Anterior cingulate cortex (tissue), 58 donors: ENCODE data around the gene STPG1.
A peak's percentile ranks its signal among the peaks of the same experiment; 100 is the strongest.

Experiments used
- DNase-seq, 58 donors: peaks; one replicate each; lab custom pipeline; 2025; lab: John Stamatoyannopoulos, UW

STPG1 gene

GRCh38 chr1:24347159-24347934, 66.2 kb downstream of the STPG1 start:
- DNase-seq = no peak

- no peak for DNase-seq
Observed at GRCh38 chr1:24345334-24345733, 68.2 kb downstream of the STPG1 start.

DNA sequence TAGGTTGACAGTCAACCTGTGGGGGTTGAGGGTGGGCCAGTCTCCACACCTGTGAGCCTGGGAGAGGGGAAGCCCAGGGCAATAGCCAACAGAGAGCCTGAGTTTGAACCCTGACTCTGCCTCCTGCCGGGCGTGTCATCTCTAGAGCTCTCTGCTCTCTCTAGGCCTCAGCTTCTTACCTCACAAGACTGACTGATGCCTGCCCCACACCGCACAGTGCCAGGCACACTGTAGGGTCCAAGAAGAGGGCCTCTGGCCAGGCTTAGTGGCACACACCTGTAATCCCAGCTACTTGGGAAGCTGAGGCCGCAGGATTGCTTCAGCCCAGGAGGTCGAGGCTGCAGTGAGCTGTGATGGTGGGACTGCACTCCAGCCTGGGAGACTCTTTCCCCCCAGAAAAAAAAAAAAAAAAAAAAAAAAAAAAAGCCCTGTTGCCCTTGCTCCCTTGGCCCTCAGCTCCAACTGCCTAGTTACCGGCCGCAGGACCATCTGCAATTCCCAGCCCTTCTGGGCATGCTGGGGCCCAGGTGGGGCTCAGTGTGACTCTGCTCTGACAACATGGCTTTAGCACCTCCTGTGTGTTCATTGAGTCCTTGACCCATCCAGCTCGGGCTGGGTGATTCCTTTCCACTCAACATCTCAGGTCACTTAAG, 69.4 kb downstream of the STPG1 start:
- DNase-seq = no peak

DNA sequence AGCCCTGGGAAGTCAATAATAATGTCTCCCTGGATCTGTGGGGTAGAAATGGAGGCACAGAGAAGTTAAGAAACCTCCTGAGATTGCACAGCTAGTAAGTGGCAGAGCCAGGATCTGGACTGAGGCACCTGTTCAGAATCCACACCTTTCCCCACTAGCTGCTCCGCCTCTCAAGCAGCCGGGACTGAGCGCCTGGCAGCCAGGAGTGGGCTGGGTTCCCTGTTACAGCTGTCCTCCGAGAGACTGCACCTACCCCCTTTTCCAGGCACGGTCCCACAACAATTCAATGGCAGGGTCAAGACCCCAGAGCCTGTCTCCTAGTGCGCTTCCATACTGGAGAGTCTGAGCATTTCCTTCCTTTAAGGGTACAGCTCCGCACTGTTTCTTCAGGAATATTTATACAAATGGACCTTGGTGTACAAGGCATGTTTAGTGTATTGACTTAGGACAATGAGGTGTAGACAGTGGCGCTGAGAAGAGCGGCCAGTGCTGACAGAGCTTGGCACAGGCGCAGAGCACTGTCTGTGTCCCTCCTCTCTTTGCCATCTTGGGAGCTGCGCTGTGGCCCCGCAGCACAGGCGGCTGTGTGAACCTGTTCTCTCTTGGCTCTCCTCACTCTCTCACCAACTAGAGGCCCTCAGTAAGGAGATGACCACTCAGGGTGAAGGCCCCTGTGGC, 70.0 kb downstream of the STPG1 start:
- no peak for DNase-seq

GRCh38 chr1:24341260-24341659, 72.3 kb downstream of the STPG1 start:
- no peak for DNase-seq

GRCh38 chr1:24340770-24341169, 72.8 kb downstream of the STPG1 start:
- DNase-seq = no peak

GRCh38 chr1:24339996-24340395, 73.6 kb downstream of the STPG1 start:
- DNase-seq = no peak

DNA sequence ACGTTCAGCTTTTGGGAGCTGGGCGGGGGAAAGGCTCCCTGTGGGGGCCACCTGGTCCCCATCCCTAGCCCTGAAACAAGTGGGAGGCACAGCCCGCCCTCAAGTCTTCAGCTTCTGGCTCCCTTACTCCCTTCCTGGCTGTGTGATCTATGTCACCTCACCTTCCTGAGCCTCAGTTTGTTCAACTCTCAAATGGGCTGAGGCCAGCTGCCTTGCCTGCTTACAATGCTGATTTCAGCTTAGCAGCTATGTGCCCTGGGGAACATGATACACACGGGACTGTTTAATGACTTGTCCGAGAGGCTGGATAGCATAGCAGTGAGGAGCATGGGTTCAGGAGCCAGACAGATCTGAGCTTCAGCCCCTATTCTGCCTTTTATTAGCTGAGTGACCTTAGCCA, 75.1 kb downstream of the STPG1 start:
- no peak for DNase-seq

DNA sequence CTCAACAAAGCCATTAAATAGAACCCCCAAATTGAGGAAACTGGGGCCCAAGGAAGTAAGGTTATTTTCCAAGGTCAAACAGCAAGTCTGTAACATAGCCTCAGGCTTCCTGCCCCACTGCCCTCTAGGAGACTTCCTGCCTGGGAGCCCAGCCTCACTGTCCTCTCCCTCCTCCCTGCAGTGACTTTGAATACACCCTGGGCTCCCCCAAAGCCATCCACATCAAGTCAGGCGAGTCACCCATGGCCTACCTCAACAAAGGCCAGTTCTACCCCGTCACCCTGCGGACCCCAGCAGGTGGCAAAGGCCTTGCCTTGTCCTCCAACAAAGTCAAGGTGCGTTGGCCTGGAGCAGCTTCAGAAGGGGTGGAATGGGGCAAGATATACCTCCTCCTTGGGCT, 76.1 kb downstream of the STPG1 start:
- DNase-seq = no peak

GRCh38 chr1:24336075-24336474, 77.5 kb downstream of the STPG1 start:
- no peak for DNase-seq

- DNase-seq = no peak
Observed at GRCh38 chr1:24331961-24332673, 81.5 kb downstream of the STPG1 start.

DNA sequence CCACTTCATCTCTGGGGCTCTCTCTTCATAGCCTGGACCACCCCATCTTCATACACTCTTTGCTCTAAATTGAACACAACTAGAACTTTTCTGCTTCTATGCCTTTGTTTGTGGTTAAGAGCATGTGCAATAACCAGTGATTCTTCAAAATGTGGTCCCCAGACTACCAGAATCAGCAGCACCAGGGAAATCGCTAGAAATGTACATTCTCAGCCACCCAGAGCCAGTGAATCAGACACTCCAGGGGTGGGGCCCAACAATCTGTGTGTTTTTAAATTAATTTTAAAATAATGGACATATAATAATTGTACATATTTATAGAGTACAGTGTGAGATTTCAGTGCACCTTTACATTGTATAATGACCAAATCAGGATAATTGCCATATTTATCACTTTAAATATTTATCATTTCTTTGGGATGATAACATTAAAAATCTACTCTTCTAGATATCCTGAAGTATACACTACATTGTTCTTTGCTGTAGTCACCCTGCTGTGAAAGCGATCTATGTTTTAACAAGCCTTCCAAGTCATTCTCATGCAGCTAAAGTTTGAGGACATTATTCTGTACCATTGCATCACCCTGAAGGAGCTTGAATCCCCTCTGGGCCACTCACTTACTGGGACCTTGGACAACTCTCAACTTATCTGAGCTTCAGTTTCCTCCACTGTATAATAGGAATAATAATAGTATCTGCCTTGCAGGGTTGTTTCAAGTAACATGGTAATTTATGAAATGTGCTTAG, 83.6 kb downstream of the STPG1 start:
- no peak for DNase-seq

DNA sequence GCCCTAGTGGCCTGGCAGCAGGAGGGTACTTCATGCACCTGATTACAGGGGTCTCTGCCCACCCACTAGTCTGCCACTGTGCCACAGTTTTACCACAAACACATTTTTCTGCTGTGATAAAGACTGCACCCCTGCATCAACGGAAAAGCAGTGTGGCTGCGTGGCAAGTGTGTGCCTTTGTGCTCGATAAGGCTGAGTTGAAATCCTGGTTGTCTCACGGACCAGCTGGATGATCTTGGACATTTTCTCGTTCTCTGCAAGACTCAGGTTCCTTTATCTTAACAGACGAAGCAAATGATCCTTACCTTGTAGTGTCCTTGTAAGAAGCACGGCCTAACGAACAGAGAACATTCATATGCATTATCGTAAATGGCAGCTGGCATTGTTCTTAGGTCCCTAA, 84.3 kb downstream of the STPG1 start:
- no peak for DNase-seq

- DNase-seq = no peak
Observed at GRCh38 chr1:24327891-24328290, 85.7 kb downstream of the STPG1 start.

- no peak for DNase-seq
Observed at GRCh38 chr1:24327486-24327885, 86.1 kb downstream of the STPG1 start.

DNA sequence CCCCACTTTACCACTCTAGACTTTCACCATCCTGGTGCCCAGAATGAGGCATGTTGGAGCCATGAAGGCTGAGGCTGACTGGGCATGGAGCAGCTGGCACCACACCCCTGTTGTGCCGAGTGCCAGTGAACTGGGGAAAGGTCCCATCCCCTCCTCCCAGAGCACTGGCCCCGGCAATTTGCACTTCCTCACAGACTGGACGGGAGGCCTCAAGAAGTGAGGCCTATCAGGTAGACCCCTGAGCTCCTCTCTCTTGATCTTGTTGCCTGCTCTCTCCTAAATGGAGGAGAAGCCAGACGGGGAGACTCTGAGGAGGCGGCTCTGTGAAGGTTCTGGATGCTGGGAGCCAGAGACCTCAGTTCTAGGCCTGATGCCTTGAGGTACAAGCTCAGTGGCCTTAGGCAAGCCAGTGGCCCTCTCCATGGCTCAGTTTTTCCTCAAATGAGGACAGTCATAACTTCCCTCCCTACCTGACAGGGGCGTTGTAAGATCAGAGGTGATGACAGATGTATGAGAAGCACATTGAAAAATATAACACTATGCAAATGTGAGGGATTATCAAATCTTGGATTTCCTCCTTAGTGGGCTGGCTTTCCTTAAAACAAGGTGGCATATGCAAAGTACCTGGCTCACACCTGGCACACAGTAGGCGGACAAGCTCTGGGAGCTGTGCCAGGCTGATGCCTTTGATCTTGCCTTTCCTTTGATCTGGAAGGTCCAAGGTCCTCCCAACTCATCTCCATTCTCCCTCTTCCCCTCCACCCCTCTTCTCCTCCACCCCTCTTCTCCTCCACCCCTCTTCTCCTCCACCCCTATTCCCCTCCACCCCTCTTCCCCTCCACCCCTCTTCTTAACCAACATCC, 87.8 kb downstream of the STPG1 start:
- no peak for DNase-seq

GRCh38 chr1:24324903-24325302, 88.7 kb downstream of the STPG1 start:
- DNase-seq = no peak

DNA sequence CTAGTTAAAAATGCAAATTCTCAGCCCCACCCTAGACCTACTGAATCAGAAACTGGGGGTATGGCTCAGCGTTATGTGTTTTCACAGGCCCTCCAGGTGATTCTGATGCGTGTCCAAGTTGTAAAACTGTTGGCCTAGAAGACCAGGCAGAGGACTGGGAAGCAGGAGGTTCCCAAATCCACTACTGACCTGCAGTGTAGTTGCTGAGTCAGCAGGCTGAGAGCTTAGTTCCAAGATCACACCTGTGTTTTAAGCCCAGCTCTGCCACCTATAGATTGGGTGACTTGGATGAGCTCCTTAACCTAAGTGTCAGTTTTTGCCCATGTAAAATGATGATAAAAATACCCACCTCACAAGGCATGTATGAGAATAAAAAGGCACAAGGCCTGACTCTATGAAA, 90.3 kb downstream of the STPG1 start:
- no peak for DNase-seq

DNA sequence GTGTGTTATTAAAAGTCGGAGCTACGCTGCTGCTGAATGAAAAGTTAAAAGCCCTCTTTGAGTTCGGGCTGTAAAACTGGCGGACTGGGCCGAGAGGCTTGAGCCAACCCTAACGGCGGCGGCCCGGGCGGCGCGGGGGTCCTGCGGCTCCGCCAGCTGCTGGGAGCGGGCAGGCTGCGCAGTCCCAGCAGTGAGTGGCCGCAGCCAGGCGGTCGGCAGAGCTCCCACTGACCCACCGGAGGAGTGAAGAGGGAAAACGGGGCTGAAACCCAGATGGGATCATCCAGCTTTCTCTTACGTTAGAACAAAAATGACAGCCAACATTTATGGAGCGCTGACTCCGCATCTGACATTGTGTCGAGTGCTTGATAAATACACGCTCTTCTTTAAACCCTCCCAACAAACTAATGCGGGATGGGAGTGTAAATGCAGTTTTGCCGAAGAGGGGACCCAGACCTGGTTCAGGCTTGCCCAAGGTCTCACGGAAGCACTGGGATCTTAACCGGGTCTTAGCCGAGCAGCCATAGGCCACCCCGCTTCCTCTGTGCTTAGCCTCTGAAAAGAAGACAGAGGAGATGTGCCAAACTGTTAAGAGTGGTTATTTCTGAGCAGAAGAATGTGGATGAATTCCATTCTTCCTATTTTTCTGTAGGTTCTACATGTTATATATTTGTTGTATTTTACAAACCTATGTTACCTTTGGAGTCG, 91.0 kb downstream of the STPG1 start:
- DNase-seq = peak in 5 of 58 donors; percentile 5 to 31 (median 13)
